SK-N-SH treated with all-trans-retinoic acid at 6 μM for 48 hours (cell line): Measurements from ENCODE around the gene CETP.

Source experiments
- ESRRG ChIP-seq: fragments of 250-450 bp; sonication (Bioruptor Pico); IDR thresholded peaks from 2 replicates; pipeline ENCODE4 v1.6.1; 2021; ENCODE audit warnings: mild to moderate bottlenecking
- GLIS3 ChIP-seq: fragments of 250-450 bp; sonication (Bioruptor Pico); IDR thresholded peaks from 2 replicates; pipeline ENCODE4 v1.5.0; 2020; ENCODE audit warnings: mild to moderate bottlenecking, moderate library complexity

DNA sequence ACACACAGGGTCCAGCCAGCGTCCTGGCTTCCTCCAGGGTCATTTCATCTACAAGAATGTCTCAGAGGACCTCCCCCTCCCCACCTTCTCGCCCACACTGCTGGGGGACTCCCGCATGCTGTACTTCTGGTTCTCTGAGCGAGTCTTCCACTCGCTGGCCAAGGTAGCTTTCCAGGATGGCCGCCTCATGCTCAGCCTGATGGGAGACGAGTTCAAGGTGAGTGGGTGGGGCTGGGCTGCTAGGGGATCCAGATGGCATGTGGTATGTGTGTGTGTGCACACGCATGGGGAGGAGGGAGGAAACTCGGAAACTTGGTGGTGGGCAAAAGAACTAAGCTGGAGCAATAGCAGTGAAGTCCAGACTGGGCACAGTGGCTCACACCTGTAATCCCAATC lies 11.5 kb downstream of the CETP start:
- TF ChIP-seq GLIS3 (CRISPR knock-in tag) (no peak), ESRRG (CRISPR knock-in tag) (no peak)
